ENCODE measurements around the gene TRAF3. TPM values are rescaled to one million over a fixed set of nuclear protein-coding genes. Genes with fewer than 3 reads are reported as not detected.

The TRAF3 gene
- total and polyA plus RNA-seq, 4 donors: 2.1 to 12.0 (median 5.2) TPM

DNA sequence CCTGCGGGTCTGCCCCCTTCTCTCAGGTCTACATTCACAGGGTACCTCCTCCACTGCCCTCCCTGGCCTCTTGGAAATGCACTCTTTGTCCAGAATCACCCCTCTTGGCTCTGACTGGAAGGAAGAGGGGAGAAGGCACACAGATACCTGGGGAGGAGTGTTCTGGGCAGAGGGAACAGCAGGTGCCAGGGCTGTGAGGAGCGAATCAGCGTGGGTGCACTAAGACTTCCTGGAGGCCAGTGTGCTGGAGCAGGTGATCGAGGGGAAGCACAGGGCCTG, 8.3 kb upstream of the TRAF3 start (continued):
- TF ChIP-seq, protein P1, sequence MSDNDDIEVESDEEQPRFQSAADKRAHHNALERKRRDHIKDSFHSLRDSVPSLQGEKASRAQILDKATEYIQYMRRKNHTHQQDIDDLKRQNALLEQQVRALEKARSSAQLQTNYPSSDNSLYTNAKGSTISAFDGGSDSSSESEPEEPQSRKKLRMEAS (IDR thresholded peaks at IDR 0.05): no peak

DNA sequence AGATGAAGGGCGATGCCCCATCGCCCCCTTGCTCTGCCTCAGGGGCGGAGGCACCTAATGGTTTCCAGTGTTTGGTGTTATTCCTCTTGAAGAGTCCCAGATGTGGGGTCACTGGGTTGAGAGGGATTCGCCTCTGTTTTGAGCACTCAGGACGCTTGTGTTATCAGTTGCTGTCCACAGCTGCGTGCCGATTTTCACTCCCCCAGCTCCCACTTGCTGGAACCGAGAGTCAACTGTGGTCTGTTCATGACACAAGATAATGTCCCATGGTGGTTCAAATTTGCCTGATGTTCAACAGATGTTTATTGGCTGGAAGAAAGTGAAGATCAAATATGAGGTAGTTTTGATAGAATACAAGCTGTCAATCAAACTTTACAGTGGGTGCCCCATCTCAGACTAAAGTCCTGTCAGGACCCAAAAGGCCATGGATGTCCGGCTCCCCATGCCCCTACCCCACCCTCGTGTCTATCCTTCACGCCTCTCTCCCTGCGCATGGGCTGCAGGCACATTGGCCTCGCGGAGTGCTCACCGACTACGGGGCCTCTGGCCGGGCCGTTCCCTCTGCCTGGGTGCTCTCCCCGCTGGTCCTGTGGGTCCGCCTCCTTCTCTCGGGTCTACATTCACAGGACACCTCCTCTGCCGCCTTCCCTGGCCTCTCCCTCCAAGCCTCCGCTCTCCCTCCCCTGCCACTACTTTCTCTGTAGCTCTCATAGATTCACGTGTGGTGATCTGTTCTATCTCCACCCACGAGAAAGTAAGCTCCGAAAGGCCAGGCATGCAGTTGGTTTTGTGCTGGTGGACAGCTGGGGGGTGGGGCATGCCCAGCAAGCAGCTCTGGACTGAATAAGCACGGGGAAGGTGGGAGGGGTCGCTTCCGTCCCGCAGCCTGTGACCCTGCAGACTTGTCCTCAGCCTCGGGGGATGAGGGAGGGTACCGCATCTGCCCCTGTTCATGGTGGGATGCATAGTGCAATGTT, 6.8 kb upstream of the TRAF3 start:
- H3K36me3 ChIP-seq (ENCODE audit: control insufficient read depth in 4 of 4, insufficient read depth in 3 of 4, low read depth in 1 of 4, low read length in 3 of 4): no peaks in the 10 kb centered on the region
- no peak for DNase-seq (ENCODE audit: low spot score)
- H3K4me1 ChIP-seq (ENCODE audit: control insufficient read depth in 4 of 4, insufficient read depth in 4 of 4, low read length in 3 of 4): peaks cover 0 to 4% (median 0%) of the 10 kb centered on the region in 4 donors
- no peak overlapping the region for H3K4me3 ChIP-seq (ENCODE audit: low read depth in 1 of 3, low read length in 3 of 3)
- no peak overlapping the region for H3K9ac ChIP-seq (ENCODE audit: low read depth in 1 of 2, low read length in 2 of 2)
- TF ChIP-seq FOXA1 (IDR thresholded peaks at IDR 0.05): no peak
- TF ChIP-seq RAD21 (IDR thresholded peaks at IDR 0.05): no peak
- TF ChIP-seq JUND (IDR thresholded peaks at IDR 0.05): no peak
- TF ChIP-seq, protein P2, sequence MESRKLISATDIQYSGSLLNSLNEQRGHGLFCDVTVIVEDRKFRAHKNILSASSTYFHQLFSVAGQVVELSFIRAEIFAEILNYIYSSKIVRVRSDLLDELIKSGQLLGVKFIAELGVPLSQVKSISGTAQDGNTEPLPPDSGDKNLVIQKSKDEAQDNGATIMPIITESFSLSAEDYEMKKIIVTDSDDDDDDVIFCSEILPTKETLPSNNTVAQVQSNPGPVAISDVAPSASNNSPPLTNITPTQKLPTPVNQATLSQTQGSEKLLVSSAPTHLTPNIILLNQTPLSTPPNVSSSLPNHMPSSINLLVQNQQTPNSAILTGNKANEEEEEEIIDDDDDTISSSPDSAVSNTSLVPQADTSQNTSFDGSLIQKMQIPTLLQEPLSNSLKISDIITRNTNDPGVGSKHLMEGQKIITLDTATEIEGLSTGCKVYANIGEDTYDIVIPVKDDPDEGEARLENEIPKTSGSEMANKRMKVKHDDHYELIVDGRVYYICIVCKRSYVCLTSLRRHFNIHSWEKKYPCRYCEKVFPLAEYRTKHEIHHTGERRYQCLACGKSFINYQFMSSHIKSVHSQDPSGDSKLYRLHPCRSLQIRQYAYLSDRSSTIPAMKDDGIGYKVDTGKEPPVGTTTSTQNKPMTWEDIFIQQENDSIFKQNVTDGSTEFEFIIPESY (IDR thresholded peaks at IDR 0.05): no peak
- TF ChIP-seq GABPA (IDR thresholded peaks at IDR 0.05 in 1 of 2, conservative IDR thresholded peaks at IDR 0.05 in 1 of 2): no peak
- no peak for TF ChIP-seq HNF4G (IDR thresholded peaks at IDR 0.05)
- no peak for TF ChIP-seq HNF4A (conservative IDR thresholded peaks at IDR 0.05)
- TF ChIP-seq FOXA2 (IDR thresholded peaks at IDR 0.05): no peak
- no peak for TF ChIP-seq RXRA (IDR thresholded peaks at IDR 0.05)
- TF ChIP-seq, protein P3, sequence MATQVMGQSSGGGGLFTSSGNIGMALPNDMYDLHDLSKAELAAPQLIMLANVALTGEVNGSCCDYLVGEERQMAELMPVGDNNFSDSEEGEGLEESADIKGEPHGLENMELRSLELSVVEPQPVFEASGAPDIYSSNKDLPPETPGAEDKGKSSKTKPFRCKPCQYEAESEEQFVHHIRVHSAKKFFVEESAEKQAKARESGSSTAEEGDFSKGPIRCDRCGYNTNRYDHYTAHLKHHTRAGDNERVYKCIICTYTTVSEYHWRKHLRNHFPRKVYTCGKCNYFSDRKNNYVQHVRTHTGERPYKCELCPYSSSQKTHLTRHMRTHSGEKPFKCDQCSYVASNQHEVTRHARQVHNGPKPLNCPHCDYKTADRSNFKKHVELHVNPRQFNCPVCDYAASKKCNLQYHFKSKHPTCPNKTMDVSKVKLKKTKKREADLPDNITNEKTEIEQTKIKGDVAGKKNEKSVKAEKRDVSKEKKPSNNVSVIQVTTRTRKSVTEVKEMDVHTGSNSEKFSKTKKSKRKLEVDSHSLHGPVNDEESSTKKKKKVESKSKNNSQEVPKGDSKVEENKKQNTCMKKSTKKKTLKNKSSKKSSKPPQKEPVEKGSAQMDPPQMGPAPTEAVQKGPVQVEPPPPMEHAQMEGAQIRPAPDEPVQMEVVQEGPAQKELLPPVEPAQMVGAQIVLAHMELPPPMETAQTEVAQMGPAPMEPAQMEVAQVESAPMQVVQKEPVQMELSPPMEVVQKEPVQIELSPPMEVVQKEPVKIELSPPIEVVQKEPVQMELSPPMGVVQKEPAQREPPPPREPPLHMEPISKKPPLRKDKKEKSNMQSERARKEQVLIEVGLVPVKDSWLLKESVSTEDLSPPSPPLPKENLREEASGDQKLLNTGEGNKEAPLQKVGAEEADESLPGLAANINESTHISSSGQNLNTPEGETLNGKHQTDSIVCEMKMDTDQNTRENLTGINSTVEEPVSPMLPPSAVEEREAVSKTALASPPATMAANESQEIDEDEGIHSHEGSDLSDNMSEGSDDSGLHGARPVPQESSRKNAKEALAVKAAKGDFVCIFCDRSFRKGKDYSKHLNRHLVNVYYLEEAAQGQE (IDR thresholded peaks at IDR 0.05): no peak
- TF ChIP-seq EGR1 (IDR thresholded peaks at IDR 0.05; ENCODE audit: low read depth in 2 of 2): no peak
- TF ChIP-seq, protein P4, sequence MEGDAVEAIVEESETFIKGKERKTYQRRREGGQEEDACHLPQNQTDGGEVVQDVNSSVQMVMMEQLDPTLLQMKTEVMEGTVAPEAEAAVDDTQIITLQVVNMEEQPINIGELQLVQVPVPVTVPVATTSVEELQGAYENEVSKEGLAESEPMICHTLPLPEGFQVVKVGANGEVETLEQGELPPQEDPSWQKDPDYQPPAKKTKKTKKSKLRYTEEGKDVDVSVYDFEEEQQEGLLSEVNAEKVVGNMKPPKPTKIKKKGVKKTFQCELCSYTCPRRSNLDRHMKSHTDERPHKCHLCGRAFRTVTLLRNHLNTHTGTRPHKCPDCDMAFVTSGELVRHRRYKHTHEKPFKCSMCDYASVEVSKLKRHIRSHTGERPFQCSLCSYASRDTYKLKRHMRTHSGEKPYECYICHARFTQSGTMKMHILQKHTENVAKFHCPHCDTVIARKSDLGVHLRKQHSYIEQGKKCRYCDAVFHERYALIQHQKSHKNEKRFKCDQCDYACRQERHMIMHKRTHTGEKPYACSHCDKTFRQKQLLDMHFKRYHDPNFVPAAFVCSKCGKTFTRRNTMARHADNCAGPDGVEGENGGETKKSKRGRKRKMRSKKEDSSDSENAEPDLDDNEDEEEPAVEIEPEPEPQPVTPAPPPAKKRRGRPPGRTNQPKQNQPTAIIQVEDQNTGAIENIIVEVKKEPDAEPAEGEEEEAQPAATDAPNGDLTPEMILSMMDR (IDR thresholded peaks at IDR 0.05; ENCODE audit: low read depth, low read length, missing input control): no peak
- no peak for TF ChIP-seq SP1 (IDR thresholded peaks at IDR 0.05)
- no peak for TF ChIP-seq YY1 (IDR thresholded peaks at IDR 0.05)
- H3K27me3 ChIP-seq (ENCODE audit: control insufficient read depth in 4 of 4, insufficient read depth in 4 of 4, low read length in 3 of 4): no peaks in the 10 kb centered on the region
- no peak overlapping the region for H3K27ac ChIP-seq (ENCODE audit: low read depth in 1 of 2, low read length in 2 of 2)
- WGBS: 84% methylated on average over 32 of the region's 32 CpGs
- no peaks in the 10 kb centered on the region for H3K9me3 ChIP-seq (ENCODE audit: control insufficient read depth in 4 of 4, low read length in 3 of 4)

Data from liver (tissue), 9 donors.